Frontal cortex (tissue), 4 donors: Measurements from ENCODE around the gene GIPC3. TPM values are rescaled to one million over a fixed set of nuclear protein-coding genes. Genes with fewer than 3 reads are reported as not detected.
A peak's percentile ranks its signal among the peaks of the same experiment; 100 is the strongest.
"Not testable (repeated sequence)": the region's sequence is repeated elsewhere in the genome, so short reads cannot be mapped to it uniquely, and the experiment has no call there.

Experiments
- DNase-seq, 2 donors: peaks; one replicate each; pipeline ENCODE4 v3.0.0; 2012; ENCODE audit warnings: low spot score in 2 of 2
- FAIRE-seq: peaks from 2 replicates; lab custom pipeline; 2012; peaks lifted over from hg19 to GRCh38; lab: Jason Lieb, UNC
- total RNA-seq: library from RNA; depleted of rRNA; stranded (reverse); fragments of >200 nt; gene quantifications from one replicate; pipeline ENCODE4 v1.2.3, GENCODE V29; 2014
- donor health status: control.
- donor health status: control.
- donor health status: control.

The GIPC3 gene
- total RNA-seq, 1 donor from 2014 or later: under 0.01 TPM

DNA sequence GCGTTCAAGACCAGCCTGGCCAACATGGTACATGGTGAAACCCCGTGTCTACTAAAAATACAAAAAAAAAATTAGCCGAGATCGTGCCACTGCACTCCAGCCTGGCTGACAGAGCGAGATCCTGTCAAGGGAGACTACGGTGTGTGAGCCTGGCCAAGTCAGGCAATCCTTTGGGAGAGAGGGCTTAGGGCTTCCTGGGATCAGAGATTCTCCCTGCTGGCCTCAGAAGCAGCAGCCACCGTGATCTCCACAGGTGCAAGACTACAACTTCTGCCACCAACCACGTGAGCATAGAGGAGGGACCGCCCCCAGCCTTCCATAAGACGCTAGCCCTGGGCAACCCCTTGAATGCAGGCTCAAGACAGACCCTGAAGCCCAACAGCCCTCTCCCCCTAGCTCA lies 35.5 kb upstream of the GIPC3 start:
- no peak for FAIRE-seq
- no peak for DNase-seq

DNA sequence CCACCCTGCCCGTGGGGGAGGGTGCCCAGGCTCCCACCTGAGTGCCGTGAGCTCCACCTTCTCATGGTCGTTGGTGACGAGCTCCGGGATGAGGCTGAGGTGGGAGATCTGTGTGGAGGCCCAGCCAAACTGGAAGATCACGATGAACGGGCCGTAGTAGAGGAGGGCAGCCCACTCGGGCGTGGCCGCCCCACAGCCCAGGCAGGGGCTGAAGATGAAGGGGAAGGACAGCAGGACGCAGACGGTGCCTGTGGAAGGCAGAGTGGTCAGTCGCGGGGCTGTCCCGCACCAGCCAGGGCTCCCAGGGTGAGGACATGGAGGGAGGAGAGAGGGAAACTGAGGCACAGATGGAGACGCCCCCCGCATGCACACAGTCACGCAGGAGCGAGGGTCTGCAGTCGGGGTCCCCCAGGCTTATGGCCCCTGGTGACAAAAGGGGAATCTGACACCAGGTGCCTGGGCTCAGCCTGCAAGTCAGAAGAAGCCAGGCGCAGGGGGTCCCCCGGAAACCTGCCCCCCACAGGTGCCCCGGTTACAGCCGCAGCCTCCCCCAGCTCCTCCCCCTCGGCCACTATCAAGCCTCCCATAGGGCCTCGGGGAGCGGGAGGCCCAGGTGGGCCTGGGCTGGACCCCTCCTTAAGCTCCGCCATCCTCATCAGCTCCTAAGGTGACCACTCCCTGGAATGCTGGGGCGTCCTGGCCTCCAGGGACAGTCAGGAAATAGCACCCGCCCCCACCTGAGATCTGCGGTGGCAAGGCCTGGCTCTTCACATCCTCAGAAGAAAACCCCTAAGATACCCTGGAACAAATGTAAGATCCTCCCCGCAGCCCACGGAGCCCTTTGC lies 34.1 kb upstream of the GIPC3 start:
- FAIRE-seq (no peak), DNase-seq (no peak)

DNA sequence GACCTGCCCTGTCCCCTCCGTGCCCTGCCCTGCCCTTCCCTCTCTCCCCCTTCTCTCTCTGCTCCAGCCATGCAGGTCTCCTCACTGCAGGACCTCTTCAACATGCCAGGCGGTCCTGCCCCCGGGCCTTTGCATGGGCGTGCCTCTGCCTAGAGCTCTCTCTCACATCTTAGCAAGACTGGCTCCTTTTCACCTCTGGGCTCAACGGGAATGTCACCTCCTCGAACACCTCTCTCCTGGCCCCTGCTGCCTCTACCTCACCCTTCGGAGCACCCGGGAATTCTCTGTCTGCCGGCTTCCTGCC lies 33.5 kb upstream of the GIPC3 start:
- FAIRE-seq (no peak), DNase-seq (no peak)

DNA sequence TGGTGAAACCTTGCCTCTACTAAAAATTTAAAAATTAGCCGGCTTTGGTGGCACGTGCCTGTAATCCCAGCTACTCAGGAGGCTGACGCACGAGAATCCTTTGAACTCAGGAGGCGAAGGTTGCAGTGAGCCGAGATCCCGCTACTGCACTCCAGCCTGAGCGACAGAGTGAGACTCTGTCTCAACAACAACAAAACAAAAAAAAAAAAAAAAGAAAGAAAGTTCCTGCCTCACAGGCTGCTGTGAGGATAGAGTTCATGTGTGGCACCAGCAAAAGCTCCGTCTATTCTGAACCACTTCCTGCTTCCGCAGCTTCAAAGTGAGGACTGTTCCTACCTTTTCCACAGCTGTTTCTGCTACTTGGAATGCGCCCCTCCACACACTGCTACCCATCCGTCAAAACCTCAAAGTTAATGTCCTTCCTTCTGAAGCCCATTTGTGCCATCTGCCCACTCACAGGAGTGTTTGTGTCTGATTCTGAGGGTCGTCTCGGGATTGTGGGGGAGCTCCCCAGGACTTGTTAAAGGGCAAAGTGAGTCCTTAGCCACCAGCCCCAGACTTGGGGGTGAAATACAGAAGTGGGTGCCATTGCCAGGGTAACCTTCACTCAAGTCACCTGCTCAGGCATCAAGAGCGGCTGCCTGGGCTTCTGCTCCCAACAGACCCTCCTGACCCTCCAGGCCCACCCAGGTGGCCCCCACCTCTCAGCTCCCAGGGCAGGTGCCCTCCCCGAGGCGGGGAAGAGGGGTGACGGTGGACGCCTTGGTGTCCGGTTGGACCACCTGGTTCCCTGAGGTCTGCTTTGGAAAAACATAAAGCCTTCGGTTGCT lies 30.8 kb upstream of the GIPC3 start:
- DNase-seq (no peak), FAIRE-seq (no peak)

DNA sequence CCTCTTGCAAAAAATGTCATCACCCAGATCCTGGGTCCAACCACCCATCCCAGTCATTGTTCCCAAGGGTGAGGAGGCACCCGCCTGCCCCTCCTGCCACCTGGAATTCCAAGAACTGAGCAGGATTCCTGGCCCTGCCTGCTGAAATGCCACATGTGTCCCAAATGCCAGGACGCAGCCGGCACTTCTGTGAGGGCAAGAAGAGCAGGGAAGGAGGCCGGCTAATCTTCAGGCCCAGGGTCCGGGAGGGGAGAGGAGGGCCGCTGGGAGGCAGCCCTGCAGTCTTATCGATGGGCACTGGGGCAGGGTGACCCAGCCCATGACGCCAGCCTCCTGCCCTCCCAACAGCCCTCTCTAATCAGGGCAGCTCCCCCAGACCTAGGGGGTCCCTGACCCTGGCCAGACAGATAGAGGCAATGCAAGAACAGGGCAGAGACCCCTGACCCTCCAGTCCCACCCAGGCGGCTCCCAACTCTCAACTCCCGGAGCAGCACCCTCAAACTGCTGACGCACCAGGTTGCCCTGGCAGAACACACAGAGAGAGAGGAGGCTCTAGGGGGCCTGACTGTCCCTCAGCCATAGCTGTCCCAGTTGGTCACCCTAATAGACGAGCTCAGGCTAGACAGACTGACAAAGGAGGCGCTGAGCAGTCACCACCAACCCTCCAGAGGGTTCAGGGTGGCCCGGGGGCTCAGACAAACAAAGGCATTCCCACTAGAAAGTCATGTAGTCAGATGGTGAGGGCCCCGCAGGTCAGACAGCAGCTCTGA lies 29.4 kb upstream of the GIPC3 start:
- DNase-seq (peak in 1 of 2 donors; percentile 27), FAIRE-seq (no peak)

DNA sequence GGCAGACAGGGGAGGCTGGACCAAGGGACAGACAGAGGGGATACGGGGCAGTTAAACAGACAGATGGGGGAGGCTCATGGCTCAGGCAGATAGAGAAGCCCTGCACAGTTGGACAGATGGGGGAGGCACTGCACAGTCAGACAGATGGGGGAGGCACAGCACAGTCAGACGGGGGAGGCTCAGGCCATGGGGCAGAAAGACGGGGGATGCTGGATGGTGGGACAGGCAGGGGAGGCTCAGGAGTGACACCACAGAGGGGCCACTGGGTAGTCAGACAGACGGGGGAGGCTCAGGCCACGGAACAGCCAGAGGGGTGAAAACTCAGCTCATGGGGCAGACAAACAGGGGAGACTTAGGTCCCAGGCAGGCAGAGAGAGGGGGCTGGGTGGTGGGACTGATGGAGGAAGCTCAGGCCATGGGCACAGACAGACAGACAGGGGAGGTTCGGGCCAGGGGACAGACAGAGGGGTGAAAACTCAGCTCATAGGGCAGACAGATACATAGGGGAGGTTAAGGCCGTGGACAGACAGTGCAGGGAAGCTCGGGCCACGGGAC lies 28.8 kb upstream of the GIPC3 start:
- DNase-seq: peak in 1 of 2 donors; percentile 49
- no peak for FAIRE-seq

DNA sequence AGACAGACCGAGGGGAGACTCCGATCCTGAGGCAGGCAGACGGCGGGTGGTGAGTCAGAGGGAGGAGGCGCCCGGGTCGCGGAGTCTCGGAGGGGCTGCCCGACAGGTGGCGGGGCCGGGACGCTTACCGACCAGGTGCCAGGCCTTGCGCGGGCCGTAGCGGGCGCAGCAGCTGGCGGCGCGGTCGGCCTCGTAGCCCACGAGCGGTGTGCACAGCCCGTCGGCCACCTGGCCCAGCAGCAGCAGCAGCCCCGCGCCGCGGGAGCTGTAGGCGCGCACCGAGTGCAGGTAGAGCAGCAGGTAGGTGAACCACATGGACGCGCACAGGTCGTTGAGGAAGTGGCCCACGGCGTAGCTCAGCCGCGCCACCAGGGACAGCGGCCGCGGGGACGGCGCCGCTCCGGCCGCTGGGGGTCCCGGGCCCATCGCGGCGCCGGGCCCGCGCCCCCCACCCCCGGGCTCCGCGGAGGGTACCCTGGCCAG lies 28.3 kb upstream of the GIPC3 start:
- peak in 1 of 2 donors; percentile 74 for DNase-seq
- no peak for FAIRE-seq

DNA sequence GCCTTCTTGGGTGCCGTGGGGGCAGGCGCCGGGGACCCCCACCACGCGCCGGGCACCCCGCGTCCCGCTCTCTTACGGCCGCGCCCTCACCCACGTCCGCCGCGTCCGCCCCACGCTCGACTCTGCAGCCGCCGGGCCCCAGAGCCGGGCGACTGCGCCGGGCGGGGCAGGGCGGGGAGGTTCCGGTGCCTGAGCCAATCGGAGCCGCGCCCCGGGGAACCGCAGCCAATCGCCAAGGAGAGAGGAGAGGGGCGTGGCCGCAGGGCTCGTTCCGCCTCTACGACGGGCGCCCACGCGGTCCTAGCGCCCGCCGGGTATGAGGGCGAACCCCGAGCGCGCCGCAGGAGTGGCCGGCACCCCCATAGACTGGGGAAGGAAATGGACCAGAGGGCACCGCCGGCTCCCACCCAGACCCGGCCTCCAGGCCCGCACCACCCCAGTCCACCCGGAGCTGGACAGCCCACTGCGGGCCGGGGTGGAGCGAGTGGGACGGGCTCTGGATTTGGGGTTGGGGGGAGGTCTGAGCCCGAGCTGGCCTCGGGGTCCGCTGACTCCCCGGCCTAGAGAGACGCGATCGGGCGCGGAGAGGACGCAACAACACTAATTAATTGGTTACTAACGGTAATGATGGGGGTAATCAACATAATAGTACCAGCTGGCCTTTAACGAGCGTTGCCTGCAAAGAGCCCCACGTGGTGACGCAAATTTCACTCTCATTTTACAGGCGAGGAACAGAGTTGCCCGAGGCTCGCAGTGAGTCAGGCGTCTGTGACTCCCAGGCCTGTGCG lies 27.6 kb upstream of the GIPC3 start, which contains the start of gene MFSD12:
Gene MFSD12, minus strand, starts transcription at position 126 of the 788 bp plus-strand sequence. CDS start 183 bp downstream, outside the sequence.
- DNase-seq: peak; percentile 100
- FAIRE-seq: no peak

DNA sequence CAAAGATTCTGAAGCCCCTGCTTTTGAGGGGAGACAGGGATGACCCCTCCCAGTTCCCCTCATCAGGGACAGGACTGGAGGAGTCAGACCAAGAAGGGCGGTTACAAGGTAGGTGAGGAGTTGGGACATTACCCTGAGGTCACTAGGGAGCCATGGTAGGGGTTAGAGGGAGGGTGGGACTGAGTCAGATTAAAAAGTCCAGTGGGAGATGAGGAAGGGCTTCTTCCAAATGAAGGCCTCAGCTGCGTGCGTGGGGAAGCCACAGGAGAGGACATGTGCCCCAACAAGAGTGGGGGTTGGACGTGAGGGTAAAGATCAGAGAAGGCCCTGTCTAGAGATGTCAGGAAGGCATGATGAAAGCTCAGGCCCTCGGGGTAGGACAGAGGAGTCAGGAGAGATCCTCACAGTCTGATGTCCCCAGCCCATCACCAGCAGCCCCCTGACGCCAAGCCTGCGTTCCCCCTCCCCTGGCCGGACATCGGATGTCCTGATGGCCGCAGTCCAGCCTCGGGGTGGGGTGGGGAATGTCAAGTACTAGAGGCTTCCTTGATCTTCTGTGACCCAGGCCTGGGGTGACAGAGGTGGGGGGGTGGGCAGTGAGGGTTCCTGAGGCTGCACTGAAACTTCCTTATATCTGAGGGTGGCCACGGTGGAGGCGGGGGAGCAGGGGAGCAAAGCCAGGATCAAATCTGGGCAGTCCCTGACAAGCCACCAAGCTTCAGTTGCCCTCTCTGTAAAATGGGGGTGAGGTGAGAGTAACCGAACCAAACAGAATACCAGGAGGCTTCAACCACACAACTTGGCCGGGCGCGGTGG lies 21.4 kb upstream of the GIPC3 start:
- DNase-seq (no peak), FAIRE-seq (no peak)

DNA sequence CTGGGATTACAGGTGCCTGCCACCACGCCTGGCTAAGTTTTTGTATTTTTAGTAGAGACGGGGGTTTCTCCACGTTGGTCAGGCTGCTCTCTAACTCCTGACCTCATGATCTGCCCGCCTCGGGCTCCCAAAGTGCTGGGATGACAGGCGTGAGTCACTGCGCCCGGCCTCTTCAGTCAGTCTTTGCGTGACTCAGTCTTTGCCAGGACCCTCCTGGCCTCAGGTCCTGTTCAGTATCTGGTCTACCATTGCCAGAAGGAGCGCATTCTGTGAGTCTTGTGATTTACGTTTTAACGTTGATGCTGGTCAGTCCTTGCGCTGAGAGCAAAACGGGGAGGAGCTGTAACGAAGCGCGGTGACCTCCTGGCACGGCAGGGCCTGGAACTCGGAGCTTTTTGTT lies 20.1 kb upstream of the GIPC3 start:
- FAIRE-seq: no peak

DNA sequence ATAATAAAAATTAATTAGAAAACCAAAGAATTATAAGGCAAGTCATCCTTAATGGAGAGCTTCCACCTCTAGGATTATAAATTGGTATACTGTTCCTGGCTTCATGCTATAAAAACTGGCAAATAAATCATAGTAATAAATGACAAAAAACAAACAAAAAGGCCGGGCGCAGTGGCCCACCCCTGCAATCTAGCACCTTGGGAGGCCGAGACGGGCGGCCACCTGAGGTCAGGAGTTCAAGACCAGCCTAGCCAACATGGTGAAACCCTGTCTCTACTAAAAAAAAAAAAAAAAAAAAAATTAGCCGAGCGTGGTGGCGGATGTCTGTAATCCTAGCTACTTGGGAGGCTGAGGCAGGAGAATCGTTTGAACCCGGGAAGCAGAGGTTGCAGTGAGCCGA lies 15.2 kb upstream of the GIPC3 start:
- FAIRE-seq, DNase-seq: not testable (repeated sequence)

More for the DNA sequence above, 20.1 kb upstream of the GIPC3 start:
- no peak for DNase-seq

DNA sequence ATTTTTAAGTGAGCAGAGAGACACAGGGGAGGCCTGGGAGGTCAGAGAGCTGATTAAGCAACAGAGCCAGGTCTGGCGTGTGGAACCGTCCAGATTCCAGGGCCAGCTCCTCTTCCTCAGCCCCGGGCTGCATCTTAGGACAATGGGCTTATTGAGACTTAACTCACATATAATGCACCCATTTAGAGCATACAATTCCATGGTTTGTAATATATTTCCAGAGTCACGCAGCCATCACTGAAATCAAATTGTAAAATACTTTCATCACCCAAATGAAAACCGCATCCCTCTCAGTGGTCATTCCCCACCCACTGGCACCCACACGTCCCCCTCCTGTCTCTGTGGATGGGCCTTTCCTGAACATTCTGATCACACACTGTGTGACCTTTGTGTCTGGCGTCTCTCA lies 14.7 kb upstream of the GIPC3 start:
- FAIRE-seq: no peak
- no peak for DNase-seq

DNA sequence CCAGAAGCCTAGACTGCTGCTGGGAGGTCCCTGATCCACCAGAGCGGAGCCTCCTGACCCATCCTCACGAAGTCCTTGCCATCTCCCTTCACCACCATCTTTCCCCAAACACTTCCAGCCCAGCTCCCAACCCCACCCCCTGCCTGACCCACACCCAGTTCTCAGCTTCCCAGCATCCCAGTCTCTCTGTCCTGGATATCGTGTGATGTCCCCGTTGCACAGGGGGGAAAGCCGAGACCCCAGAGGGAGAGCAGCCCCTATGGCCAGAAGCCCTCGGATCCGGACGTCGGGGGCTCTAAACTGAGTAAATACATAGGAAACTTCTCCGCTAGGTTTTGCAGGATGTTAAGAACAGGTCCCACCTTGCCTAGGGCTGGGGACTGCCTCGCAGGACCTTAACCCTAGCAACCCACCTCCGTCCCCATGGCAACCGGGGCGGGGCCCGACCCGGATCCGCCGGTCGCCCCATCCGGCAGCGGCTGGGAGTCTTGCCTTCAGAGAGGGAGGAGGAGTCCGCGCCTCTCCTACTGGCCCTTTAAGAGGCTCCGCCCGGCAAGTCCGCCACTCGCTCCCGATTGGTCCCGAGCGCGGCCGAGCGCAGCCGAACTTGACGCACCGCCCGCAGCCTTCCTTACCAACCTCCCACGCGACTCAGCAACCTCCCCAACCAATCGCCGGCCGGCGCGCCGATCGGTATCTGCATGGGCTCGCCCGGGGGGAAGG lies 13.0 kb upstream of the GIPC3 start:
- DNase-seq (peak; percentile 97 to 98), FAIRE-seq (peak; percentile 92)

DNA sequence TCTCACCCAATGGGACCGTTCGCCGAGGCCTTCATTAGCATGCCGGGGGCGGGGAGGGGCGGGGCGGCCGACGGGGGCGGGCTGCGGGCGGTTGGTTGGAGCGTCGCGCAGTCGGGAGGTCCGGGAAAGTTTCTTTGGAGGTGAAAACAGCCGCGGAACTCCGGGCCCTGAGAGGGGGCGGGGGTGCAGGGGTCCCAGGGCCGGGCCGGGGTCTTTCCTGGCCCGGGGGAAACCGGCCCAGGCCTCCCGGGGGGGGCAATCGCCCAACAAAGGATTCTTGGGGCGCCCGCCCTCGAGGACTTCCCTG lies 12.5 kb upstream of the GIPC3 start, which contains the start of gene HMG20B:
Gene HMG20B, plus strand, starts transcription at position 90 of the 307 bp plus-strand sequence. CDS start 366 bp downstream, outside the sequence.
- FAIRE-seq (no peak), DNase-seq (no peak)

DNA sequence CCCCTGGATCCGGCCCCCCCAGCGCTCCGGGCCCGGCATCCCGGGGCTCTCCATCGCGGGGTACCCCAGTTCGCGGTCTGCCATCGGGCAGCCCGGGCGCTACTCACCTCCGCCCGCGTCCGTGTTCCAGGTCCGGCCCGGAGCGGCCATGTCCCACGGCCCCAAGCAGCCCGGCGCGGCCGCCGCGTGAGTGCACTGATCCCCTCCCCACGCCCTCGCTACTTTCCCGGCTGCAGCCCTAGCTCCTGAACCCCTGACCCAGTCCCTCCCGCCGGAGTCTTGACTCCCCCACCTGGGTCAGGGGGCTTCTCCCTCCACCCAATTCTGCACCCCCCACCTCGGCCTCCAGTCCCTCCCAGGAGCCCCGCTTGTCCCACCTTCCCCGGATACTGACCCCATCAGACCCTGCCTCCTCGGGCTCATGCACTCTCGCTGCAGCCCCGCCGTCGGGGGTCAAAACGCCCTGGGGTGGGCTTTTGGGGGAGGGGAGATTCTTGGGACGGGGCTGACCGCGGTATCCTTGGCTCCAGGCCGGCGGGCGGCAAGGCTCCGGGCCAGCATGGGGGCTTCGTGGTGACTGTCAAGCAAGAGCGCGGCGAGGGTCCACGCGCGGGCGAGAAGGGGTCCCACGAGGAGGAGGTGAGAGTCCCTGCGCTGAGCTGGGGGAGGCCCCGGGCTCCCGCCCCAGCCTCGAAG lies 12.0 kb upstream of the GIPC3 start:
- FAIRE-seq: no peak

DNA sequence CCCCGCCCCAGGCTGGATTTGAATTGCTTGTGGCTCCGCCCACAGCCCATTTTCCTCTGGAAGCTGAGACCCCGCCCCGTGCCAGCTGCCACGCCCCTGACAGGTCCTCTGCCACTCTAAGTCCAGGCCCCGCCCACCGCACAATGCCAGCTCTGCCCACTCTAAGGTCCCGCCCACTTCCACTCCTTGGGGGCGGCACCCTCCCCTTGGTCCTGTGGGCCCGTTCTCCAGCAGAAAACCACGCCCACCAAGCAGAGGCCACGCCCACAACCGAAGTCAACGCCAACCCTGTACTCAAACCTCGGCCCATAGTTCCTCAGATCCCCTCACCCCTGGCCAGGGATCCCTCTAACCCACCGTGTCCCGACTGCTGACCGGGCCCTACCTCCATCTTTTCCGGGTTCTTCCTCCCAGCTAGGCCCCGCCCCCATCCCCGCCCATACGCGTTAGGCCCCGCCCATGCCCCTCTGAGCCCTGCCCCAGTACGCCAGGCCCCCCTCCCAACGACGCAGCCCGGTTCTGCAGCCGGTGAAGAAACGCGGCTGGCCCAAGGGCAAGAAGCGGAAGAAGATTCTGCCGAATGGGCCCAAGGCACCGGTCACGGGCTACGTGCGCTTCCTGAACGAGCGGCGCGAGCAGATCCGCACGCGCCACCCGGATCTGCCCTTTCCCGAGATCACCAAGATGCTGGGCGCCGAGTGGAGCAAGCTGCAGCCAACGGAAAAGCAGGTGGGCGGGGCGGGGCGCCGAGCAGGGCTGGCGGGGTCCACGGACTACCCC lies 11.2 kb upstream of the GIPC3 start:
- no peak for FAIRE-seq
- DNase-seq: peak; percentile 62 to 76

More for the DNA sequence above, 12.0 kb upstream of the GIPC3 start:
- DNase-seq: peak in 1 of 2 donors; percentile 60
